ENCODE results near the gene RNF150. TPM values are rescaled to one million over a fixed set of nuclear protein-coding genes. Genes with fewer than 3 reads are reported as not detected.

RNF150 gene
- total RNA-seq, 1 donor from 2014 or later, result 1.4 TPM

DNA sequence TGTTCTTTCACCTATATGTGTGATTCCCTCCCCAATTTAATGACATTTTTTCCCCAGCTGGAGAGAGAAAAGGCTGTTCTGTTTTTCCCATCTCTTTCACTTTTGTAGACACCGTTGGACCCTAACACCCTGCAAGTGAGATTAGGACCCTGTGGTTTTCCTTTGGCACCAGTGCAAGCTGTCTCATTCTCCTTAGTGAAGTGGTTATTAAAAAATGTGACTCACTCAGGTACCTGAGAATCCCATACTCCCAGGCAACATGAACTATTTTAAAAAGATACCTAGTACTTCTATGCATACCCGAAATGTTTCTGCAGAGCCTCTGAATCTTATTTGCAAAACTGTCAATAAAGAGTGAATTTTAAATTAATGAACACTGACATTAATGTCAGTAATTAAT lies 201.4 kb downstream of the RNF150 start:
- DNase-seq (ENCODE audit: low spot score) (no peak), ATAC-seq (no peak)

DNA sequence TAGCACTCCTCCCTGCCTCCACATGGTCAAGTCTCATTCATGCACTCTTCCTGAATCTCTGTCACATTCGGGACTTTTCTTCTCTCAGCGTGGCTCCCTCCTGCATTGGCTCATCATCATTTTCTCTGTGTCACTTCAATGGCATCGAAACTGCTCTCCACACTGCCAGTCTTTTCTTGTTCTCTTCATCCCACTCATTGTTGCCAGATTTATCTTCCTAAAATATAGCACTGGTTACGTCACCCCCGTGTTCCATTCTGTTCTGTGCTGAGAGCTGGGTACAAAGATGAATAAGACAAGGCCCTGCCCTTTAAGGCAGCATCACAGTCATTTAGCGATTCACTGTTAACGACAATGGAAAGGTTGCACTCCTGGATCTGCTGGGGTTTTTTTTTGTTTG lies 202.7 kb downstream of the RNF150 start:
- ATAC-seq (no peak), DNase-seq (ENCODE audit: low spot score) (no peak)

DNA sequence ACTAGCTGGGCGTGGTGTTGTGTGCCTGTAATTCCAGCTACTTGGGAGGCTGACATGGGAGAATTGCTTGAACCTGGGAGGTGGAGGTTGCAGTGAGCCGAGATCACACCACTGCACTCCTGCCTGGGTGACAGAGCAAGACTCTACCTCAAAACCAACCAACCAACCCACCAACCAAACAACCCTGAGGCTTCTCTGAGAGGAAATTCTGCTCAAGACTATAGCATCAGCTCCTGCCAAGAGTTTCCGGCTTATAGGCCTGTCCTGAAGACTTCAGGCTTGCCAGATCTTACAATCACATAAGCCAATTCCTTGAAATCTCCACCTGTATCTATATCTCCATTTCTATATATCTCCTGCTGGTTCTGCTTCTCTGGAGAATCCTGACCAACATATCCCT lies 203.3 kb downstream of the RNF150 start:
- no peak for DNase-seq (ENCODE audit: low spot score)
- no peak for ATAC-seq

DNA sequence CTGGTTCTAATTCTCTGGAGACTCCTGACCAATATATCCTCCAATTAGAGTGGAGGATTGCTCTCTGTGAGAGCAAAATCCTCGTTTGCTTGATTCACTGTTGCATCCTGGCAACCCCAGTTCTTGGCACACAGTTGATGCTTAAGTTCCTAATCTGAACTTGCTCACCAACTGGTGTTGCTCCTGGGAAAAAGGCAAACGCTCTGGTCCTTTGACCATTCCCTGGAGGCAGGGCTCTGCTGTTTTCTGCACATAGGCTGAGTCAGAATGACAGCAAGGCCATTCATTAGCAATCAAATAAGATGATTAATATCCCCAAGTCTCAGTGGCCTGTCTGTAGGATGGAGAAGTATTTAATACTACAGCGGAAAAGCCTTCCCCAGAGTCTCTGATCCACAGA lies 204.4 kb downstream of the RNF150 start:
- DNase-seq (ENCODE audit: low spot score) (no peak), ATAC-seq (no peak)

DNA sequence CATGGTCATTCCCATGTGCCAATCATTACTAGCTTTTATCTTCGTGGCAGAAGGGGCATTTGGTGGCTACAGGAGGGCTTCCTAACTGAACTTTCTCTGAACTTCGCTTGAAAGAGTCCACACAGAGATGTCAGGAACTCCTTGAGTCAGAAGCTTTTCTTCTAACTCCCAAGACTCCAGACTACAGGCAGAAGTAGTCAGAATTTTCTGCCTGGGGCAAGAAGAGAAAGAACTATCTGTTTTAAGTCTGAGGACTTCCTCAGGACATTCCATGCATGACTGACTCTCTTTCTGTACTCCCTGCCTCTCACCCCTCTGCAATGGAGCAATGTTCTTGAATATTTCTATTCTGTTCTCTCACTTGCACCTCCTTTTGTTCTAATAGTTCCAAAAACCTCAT lies 206.6 kb downstream of the RNF150 start:
- no peak for DNase-seq (ENCODE audit: low spot score)
- ATAC-seq, result no peak

DNA sequence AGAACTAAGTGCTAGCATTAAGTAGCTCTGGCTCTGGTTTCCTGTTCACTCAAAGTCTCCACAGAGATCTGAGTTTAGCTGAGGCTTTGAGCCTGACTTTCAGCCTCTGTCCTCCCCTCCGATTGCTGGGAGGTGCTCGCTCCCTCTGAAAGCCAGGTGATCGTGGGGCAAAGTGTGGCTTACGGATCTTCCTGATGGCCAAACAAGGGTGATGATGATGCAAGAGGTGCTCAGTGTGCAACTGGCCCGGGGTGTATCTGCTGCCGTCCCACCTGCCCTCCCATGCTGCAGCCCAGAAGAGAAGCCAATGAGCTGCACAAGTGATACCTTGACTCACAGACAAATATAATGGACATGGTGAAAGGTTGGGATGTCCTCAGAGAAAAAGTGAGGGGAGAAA lies 207.9 kb downstream of the RNF150 start:
- no peak for ATAC-seq
- no peak for DNase-seq (ENCODE audit: low spot score)

DNA sequence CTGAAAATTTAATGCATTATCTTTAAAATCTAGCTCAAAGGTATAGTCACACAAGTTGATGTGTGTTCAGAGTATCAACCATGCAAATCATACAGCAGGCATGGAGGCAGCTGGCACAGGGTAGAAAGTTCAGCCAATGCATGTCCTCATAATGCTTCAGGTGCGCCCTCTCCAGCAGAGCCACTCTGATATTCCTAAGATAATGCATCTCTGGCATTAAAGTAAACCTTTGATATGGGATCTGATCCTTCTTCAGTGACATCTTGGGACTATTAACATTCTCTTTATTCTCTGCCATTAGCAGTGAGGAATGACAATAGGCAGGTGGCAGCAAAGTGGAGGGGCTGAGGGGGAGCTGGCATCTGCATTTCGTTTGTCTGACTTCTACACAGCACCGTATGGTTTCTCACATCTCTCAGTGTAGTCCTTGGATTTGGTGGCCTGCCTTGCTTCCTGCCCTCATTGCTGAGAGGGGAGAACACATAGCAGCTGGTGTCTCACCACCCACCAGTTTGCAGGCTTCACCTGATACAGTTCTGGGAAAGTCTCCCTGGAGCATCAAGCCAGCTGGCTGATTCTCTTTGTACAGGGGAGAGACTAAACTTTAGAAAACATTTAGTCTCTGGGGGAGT lies 208.4 kb downstream of the RNF150 start:
- ATAC-seq, result no peak
- no peak for DNase-seq (ENCODE audit: low spot score)

DNA sequence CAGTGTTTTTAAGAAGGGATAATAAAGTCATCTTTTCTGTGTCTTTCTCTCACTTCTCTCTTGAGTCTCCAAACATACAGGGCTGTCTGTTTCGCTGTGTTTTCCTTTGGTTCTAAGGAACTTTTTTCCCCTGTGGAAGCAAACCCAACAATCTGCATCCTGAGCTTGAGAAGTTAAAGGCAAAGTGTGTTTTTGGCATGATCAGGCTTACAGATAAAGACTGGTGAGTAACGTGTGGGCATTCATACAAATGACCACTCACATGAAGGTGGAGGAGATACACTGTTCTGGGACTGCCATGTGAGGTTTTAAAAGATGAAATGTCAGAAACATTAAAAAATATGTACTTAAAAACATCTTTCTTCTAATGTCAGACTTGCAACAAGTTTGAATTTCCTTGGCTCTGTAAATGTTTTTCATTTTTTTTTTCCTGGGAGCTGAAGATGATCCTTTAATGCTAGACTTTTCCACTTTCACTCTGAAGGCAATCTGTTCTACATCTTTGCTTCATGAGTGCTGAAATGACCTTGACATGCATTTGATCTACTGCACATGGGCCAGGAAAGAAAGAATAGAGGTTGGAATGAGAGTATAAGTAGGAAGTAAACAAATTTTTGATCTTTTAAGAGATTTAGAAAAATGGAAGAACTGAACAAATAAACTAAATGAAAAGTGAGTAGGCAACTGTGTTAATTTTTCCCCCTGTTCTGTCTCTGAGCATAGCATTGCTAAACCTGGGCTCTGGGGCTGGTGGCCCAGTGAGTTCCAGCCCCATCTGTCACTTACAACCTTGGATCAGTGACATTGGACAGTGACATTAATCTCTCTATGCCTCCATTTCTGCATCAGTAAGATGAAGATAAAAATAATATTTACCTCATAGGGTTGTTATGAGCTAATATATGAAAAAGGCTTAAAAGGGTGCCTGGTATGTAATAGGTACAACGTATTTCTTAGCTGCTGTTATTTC lies 226.0 kb downstream of the RNF150 start:
- ATAC-seq (no peak), DNase-seq (ENCODE audit: low spot score) (no peak)

DNA sequence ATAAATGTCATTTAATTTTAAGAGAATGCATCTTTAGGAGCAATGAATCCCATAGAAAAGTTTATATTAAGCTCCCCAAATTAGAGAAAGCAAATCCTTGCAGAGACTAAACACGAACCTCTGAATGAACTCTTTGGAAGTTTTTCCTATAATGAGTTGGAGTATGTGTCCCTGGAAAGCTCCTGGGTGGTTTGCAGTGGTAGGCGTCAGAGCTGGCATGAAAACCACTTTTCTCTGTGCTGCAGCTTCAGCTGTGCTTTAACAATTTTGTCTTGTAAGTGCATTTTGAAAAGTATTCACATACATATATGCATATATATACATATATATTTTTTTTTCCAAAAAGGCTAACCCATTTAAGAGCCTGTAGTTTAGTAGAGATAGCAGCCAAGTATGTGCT lies 228.4 kb downstream of the RNF150 start:
- ATAC-seq (no peak), DNase-seq (ENCODE audit: low spot score) (no peak)

DNA sequence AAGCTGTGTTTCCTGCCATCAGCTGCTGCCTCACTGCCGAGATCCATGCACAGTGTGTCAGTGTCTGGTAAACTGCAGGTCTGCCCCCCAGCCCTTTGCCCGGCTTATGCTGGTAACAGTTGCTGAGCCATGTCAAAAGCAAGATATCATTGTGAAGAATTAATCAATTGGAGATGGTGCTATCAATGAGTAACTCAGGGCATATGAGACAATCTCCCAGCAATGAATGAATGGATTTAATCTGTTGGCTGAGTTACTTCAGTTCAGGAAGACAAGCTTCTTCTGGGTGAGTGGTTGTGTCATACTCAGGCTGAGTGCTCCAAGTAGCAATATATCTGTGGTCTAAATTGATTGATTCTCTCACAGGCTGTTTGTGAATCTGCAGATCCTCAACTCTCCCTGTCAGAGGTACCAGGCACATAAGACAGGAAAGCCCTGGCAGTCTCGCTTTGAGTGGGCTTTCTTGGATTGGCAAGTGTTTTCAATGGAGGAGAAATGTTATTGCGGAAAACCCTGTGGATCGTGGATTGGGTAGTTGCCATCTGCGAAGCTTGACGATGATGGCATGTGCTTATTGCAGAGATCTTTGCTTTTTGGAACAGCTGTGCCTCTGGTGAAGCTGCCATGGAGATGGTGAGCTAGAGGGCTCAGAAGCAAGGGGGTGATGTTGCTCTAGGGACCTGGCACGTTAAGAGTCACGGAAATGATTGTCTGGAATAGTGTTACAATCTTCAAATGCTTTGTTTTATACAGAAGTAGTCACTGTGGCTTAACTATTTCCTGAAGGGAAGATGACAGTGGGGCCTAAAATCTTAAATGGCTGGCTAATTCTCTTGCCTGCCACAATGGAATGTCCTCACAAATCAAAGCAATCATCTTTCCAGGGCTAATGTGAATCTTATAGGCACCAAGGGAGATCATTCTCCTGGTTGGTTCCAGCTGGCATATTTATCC lies 229.5 kb downstream of the RNF150 start:
- ATAC-seq (no peak), DNase-seq (ENCODE audit: low spot score) (no peak)

DNA sequence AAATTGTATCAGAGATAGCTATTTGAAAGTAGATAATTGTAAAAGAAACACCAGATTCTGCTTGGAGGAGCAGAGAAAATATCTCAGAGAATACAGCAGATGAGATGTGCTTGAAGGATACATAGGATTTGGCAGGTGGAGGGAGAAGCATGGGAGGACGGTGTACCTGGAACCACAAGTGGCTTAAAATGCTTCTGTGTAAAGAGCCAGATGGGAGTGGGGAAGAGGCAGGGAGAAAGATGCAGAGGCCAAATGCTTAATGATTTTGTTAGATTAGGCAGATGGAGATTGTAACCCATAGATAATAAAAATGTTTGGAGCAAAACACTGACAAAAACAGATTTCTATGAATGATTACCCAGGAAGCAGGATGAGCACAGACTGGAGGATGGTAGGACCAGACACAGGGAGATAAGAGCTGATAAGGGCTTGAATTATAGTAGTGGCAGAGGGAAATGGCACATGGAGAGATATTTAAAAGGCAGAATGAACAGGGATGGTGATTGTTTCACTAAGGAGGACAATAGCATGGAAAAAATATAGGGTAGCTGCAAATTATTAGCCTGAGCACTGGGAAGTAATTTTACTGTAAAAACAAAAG lies 231.4 kb downstream of the RNF150 start:
- no peak for DNase-seq (ENCODE audit: low spot score)
- no peak for ATAC-seq

DNA sequence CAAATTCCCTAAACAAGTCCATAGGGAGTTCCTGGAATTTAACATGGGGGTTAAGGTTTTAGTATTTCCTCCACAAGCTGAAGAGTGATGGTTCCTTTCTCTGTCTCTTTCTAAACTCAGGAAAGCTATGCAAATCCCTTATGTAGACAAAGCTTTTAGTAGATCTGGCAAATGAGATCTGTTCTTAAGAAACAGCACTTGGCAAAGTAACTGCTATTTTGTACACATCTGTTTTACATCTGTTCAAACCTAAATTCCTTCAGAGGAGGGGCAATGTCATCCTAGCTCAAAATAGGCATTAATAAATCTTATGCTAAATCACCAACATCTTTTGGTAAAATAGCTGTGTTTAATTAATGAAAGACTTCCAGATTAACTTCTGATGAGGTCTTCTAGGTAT lies 239.3 kb downstream of the RNF150 start:
- DNase-seq (ENCODE audit: low spot score), result no peak
- no peak for ATAC-seq

DNA sequence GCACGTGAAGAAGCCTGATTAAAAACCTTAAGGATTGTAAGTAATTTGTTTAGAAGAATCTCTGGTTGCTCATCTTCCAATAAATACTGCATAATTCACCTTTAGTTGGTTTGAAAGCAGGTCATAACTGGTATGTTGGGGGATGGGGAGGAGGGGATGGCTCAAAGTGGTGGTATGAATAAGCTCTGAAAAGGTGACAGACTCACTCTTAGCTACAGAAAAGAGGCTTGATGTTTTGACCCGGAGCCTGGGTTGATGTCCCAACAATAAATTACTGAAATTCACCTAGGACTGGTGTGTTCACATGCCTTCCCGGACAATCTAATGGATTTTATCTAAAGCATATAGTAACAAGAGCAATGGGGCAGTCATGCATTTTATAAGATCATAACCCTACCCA lies 245.2 kb downstream of the RNF150 start:
- ATAC-seq, result no peak
- DNase-seq (ENCODE audit: low spot score), result no peak

DNA sequence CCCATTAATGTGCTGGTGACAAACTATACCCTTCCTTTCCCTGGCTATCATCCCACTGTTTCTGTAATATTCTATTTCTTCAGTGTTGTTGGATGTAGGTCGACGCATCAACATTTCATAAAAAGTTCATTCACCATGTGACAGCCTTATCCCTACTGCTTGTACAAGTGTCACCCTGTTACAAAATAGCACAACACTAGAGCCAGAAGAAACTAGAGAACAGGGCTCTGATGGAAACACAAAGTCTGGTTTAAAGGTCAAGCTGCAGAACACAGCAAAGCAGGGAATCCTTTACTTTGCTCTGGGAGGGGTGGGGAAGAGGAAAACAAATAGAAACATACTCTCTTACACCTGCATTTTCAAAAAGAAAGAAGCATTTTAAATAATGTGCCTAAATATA lies 245.8 kb downstream of the RNF150 start:
- ATAC-seq (peak; percentile 41), DNase-seq (ENCODE audit: low spot score) (no peak)

DNA sequence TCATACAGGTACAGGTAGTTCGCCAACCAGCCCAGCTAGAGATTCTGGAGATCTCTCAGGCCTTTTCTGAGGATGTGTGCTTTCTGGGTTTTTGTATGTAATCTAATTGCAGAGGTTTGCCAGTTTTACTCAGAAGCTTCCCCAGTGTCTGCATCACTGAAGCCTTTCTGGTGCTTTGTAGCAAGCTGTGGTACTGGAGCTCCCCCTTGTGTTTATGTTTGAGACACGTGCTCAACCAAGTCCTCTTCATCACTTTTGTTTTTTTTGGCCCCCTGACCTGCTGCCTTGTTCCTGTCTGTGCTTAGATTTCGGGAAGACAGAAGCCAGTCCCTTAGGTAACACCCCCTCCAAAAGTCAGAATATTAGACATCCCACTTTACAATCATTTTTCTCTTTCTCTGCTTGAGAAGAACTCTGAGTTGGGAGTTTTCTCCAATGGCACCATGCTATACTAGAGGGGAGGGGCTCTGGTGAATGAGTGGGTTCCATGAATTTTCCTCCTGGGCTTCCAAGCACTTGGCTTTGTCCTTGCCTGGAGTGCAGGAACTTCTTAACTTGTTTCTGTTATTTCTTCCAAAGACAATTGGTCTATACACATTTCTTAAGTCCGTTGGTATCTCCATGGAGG lies 248.7 kb downstream of the RNF150 start:
- ATAC-seq (peak; percentile 93), DNase-seq (ENCODE audit: low spot score) (peak; percentile 49)

DNA sequence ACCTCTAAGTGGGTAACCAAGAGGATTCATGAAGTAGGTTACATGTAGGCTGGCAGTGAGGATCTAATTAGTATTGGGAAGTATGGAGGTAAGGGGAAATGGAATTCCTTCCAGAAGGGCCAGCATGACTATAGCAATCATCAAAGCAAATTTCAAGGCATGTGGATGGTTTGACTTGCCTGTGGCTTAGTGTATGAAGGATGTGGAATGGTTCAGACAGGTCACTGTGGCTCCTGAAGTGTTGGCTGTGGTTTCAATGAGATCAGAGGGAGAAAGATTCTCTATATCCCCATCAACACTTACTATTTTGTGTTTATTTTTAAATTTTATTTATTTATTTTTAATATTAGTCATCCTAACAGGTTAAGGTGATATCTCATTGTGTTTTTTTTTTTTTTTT lies 255.5 kb downstream of the RNF150 start:
- no peak for ATAC-seq
- no peak for DNase-seq (ENCODE audit: low spot score)

DNA sequence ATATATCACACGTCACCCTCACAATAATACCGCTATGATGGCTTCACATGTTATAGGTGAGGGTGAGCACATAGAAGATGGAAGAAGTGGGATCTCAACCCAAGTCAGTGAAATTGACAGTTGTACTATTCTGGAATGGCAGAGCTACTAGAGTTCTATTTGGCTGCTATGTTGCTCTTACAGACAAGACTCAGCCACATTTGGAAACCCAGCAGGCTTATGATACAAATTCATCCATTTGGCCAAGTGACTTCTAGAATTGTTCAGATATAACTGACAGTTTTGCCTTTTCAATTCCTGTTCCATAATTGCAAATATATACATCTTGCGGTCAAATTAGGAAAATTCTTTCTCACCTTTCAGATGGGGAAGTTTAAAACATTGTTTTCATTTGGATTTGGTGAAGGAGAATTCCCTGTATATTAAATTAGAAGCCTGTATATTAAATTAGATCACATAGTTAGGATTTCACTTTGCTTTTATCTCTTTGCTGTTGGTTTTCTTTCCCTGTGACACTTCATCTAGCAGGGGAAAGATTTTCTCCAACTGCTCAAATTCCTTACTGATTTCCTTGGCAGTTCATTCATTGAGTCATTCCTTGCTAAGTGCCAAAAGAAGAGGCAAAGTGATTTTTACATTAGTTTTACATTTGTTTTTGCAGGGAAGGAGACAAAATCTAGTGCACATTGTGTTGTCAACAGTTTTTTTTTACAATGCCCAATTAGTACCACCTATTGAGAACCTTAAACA lies 256.5 kb downstream of the RNF150 start:
- ATAC-seq (no peak), DNase-seq (ENCODE audit: low spot score) (no peak)

DNA sequence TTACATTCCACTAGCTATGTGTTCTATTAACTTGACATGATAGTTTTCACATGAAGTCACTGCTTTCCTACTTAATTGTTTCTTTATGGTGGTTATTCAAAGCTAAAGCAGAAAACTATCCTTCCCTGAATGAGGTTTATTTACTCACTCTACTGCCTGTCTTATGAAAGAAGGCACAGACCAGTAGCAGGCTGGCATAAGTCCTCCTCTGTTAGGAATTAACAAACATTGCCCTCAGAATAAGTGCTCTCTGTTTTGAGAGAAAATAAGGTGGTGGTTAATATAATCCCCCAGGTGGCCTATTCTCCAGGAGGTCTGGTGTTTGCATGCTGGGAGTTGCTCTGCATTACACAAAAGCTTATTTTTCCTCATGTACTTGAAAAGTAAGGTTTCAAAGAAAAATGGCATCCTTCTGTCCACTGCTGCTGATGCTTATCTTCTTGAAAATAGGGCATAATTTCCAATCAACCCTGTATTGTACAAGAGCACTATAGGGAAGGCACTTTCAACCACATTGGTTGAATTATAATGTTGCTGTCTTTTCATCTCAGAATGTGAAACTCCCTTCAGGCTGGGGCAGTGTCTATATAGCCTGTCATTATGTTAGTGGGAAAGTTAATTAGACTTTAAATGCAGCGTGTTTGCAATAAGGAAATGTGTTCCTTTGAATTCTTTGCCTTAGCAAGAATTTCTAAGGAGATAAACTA lies 257.4 kb downstream of the RNF150 start:
- DNase-seq (ENCODE audit: low spot score), result no peak
- no peak for ATAC-seq

DNA sequence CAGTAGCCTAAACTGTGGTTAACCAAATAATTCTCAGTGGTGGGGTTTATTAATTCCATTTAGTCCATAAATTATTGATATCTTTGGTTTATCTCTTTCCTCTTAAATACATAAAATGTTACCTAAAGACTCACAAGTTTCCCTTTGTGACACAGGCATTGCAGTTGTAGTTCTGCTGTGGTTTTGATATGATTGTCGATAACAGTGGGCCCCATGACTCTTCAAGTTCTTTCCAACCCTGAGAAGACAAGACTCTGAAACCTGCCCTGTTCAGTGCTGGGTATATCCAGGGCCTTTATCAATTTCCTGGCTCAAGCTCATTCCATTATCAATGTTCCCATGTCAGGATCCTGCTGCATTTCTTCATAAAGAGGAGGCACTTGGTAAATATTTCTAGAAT lies 259.2 kb downstream of the RNF150 start:
- ATAC-seq (no peak), DNase-seq (ENCODE audit: low spot score) (no peak)

Measured in left lobe of liver (tissue), 2 donors.